ENCODE measurements around the gene SNAPC5.

The SNAPC5 gene

DNA sequence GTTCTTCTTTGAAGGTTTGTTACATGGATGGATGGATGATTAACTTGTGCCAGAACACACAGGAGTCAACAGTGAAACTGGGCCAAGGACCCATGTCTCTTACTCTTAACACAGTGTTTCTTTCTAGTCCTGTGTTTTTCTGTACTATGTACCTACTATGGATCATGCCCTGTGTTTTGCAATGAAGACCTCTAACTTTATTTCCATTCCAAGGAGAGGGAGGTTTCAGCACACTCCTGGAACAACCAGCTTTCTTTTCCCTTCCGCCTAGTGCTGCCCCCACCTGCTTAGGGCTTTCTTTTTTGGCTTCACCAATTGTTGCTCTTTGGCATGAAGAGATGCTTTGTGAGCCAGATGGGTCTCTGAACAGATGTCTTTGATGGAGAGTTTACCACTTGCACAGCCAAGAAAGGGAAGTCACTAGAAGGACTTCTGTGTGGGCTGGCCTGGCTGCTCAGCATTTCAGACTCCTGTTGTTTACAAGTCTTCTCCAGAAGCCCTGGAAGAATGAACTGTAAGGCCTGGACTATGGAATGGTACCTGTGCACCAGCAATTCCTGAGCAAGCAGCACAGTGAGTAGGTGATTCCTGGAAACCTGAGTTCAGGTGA is 44.5 kb downstream of the SNAPC5 start:
- no peak for DNase-seq

- DNase-seq = no peak
Observed at GRCh38 chr15:66452420-66452819, 45.1 kb downstream of the SNAPC5 start.

All from GF-D8 (cell line).